Neuronal stem cell (in vitro differentiated cells): ENCODE results near the gene AGTPBP1.

Experiments
- DNase-seq: peaks from one replicate; pipeline ENCODE4 v3.0.0-alpha.2; 2013; ENCODE audit warnings: low spot score
- H2AFZ ChIP-seq: one replicate; pipeline ENCODE4 v1.6.1; 2013; ENCODE audit warnings: mild to moderate bottlenecking, low read length, inconsistent platforms
- H2AK5ac ChIP-seq: 2 replicates; pipeline ENCODE4 v1.6.1; 2013; ENCODE audit warnings: low read depth, mild to moderate bottlenecking, inconsistent platforms, low read length, moderate library complexity, mixed read lengths
- H2BK120ac ChIP-seq: 2 replicates; pipeline ENCODE4 v1.6.1; 2013; ENCODE audit warnings: low read depth, mild to moderate bottlenecking, inconsistent platforms, low read length, moderate library complexity, mixed read lengths
- H2BK12ac ChIP-seq: one replicate; pipeline ENCODE4 v1.6.1; 2013; ENCODE audit warnings: low read length, inconsistent platforms
- H2BK15ac ChIP-seq: 2 replicates; pipeline ENCODE4 v1.6.1; 2013; ENCODE audit warnings: mild to moderate bottlenecking, low read length, inconsistent platforms, mixed read lengths
- H2BK5ac ChIP-seq: one replicate; pipeline ENCODE4 v1.6.1; 2013; ENCODE audit warnings: inconsistent platforms, mild to moderate bottlenecking, low read length, moderate library complexity
- H3K14ac ChIP-seq: one replicate; pipeline ENCODE4 v1.6.1; 2013; ENCODE audit warnings: low read length, inconsistent platforms
- H3K18ac ChIP-seq: 2 replicates; pipeline ENCODE4 v1.6.1; 2013; ENCODE audit warnings: low read length, inconsistent platforms
- H3K23ac ChIP-seq: 2 replicates; pipeline ENCODE4 v1.6.1; 2013; ENCODE audit warnings: low read depth, mild to moderate bottlenecking, mixed read lengths, low read length, inconsistent platforms; ENCODE audit not compliant: poor library complexity
- H3K27ac ChIP-seq: replicated peaks from 3 replicates; pipeline ENCODE4 v1.5.1; 2013; ENCODE audit warnings: low read length, inconsistent platforms
- H3K27me3 ChIP-seq, 3 experiments: 2 replicates each; pipeline ENCODE4 v1.6.1; 2013; ENCODE audit warnings: low read length in 3 of 3, mild to moderate bottlenecking in 2 of 3, inconsistent platforms in 1 of 3, low read depth in 1 of 3, mixed read lengths in 1 of 3, moderate library complexity in 1 of 3; ENCODE audit not compliant: control insufficient read depth in 3 of 3, insufficient read depth in 3 of 3
- H3K36me3 ChIP-seq, 2 donors: replicated peaks in 1 of 2; 2 replicates each; pipeline ENCODE4 v1.6.1; 2013; ENCODE audit warnings: low read length in 2 of 2; ENCODE audit not compliant: control insufficient read depth in 2 of 2, insufficient read depth in 2 of 2
- H3K4ac ChIP-seq: 2 replicates; pipeline ENCODE4 v1.6.1; 2013; ENCODE audit warnings: inconsistent platforms, mild to moderate bottlenecking, low read length, moderate library complexity
- H3K4me1 ChIP-seq, 2 donors: 1 replicate in 1 of 2; 2 replicates in 1 of 2; pipeline ENCODE4 v1.6.1; 2013; ENCODE audit warnings: low read length in 2 of 2, low read depth in 1 of 2; ENCODE audit not compliant: control insufficient read depth in 2 of 2, insufficient read depth in 1 of 2
- H3K4me2 ChIP-seq: one replicate; pipeline ENCODE4 v1.6.1; 2013; ENCODE audit warnings: mild to moderate bottlenecking, low read length, inconsistent platforms; ENCODE audit not compliant: insufficient read depth, poor library complexity, severe bottlenecking
- H3K4me3 ChIP-seq, 2 donors: 2 replicates each; pipeline ENCODE4 v1.5.1; 2013; ENCODE audit warnings: low read length in 2 of 2, mild to moderate bottlenecking in 2 of 2, inconsistent platforms in 1 of 2, moderate library complexity in 1 of 2
- H3K79me1 ChIP-seq: one replicate; pipeline ENCODE4 v1.6.1; 2013; ENCODE audit warnings: low read depth, mild to moderate bottlenecking, inconsistent platforms, low read length, moderate library complexity
- H3K9ac ChIP-seq: one replicate; pipeline ENCODE4 v1.6.1; 2013; ENCODE audit warnings: mild to moderate bottlenecking, low read depth, low read length, inconsistent platforms; ENCODE audit not compliant: poor library complexity
- H3K9me3 ChIP-seq, 2 donors: replicated peaks in 1 of 2; 2 replicates each; pipeline versions ENCODE3 to v1.6.1; 2013; ENCODE audit warnings: low read length in 2 of 2, mild to moderate bottlenecking in 2 of 2, inconsistent platforms in 1 of 2, low read depth in 1 of 2, mixed read lengths in 1 of 2, moderate library complexity in 1 of 2; ENCODE audit not compliant: control insufficient read depth in 2 of 2, insufficient read depth in 1 of 2
- H4K8ac ChIP-seq: one replicate; pipeline ENCODE4 v1.6.1; 2013; ENCODE audit warnings: low read depth, mild to moderate bottlenecking, inconsistent platforms, low read length, moderate library complexity
- H4K91ac ChIP-seq: one replicate; pipeline ENCODE4 v1.6.1; 2013; ENCODE audit warnings: low read length, low read depth, mild to moderate bottlenecking, inconsistent platforms; ENCODE audit not compliant: poor library complexity
- WGBS, 2 donors: extraction: QIAGEN DNeasy Blood & Tissue Kit; methylation state at CpG; one replicate each; pipeline ENCODE4 v1.1.7; 2013; ENCODE audit warnings: missing lambda C conversion rate in 2 of 2, mixed read lengths in 1 of 2; ENCODE audit not compliant: insufficient read length in 2 of 2, insufficient replicate concordance in 1 of 2; ENCODE audit errors: extremely low coverage in 2 of 2; 5-methylcytosine and 5-hydroxymethylcytosine counted together

AGTPBP1 gene

DNA sequence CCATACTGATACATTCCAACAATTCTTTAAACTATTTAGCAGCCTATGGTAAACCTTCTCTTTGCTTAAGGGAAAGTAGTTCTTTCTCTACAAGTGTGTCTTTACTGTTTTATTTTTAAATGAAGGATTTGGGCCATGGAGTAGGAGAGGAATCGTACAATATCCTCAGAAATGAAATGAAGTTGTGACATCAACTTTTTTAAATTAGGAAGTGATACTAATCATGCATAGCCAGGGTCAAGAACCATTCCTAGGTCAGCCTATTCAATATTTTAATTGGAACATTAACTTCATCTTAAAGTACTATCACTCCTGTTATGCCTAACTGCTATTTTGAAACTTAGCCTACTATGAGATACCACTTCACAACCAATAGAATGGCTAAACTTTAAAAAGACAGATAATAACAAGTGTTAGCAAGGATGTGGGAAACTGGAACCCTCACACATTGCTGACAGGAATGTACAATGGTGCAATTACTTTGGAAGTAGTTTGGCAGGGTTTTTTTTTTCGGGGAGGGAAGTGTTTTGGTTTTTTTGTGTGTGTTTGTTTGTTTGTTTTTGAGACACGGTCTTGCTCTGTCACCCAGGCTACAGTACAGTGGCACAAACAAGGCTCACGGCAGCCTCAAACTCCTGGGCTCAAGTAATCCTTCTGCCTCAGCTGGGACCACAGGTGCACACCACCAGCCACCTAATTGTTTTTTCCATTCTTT is 10.7 kb downstream of the AGTPBP1 start:
- H3K18ac ChIP-seq, result no peak overlapping the region
- H2AK5ac ChIP-seq, result no peak overlapping the region
- H3K4ac ChIP-seq, result no peak overlapping the region
- H2BK5ac ChIP-seq, result no peak overlapping the region
- peaks cover 0 to 26% of the 10 kb centered on the region in 2 donors for H3K9me3 ChIP-seq
- H3K4me1 ChIP-seq, result no peaks in the 10 kb centered on the region
- no peak overlapping the region for H2AFZ ChIP-seq
- H2BK12ac ChIP-seq, result no peak overlapping the region
- no peak overlapping the region for H3K4me2 ChIP-seq
- H3K4me3 ChIP-seq, result no peak overlapping the region
- no peak overlapping the region for H2BK15ac ChIP-seq
- no peak overlapping the region for H3K9ac ChIP-seq
- 100% methylated on average over 1 of the region's 4 CpGs; no CpG with 5 or more reads in 1 of the 2 donors for WGBS, 2 donors
- H3K14ac ChIP-seq, result no peak overlapping the region
- no peak overlapping the region for H2BK120ac ChIP-seq
- H3K23ac ChIP-seq, result no peak overlapping the region
- H3K36me3 ChIP-seq, result no peaks in the 10 kb centered on the region
- no peak overlapping the region for H4K8ac ChIP-seq
- peaks cover 2% of the 10 kb centered on the region for H3K79me1 ChIP-seq
- H3K27me3 ChIP-seq, result no peaks in the 10 kb centered on the region
- no peak for DNase-seq
- no peak overlapping the region for H4K91ac ChIP-seq
- no peak overlapping the region for H3K27ac ChIP-seq

DNA sequence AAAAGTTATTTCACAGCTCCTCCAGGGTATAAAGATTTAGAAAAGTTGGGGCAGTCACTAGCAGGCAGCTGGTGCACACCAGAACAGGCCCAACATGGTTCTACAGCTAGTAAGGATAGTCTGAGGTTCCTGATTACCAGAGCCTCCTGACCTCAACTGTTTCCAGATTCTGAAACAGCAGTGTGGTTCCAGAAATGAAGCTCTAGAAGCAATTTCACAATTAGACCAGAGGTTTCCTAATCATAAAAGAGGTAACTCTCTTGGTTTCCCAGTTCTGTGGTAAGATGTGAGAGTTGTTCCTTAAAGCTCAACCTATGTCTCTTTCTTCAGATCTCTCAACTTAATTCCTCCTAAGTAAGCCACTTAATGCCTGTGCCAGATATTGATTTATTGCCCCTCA is 11.9 kb downstream of the AGTPBP1 start:
- H3K14ac ChIP-seq, result no peak overlapping the region

DNA sequence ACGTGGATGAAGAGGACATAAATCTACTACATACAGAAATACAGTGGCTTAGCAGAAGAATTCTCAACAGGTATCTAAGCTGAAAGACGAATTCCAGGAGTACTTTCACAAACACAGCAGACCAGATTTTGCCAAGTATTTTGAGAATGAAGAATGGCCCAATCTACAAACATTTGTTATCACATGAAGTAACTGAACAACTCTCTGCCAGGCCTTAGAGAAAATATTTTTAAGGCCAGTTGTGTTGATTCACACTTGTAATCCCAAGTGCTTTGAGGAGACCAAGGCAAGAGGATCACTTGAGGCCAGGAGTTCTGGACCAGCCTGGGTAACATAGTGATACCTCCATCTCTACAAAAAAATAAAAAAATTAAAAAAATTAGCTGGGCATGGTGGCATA is 14.3 kb downstream of the AGTPBP1 start:
- Histone ChIP-seq H3K9me3 (peaks cover 0 to 27% of the 10 kb centered on the region in 2 donors), H4K8ac (no peak overlapping the region), H2AK5ac (no peak overlapping the region), H2AFZ (no peak overlapping the region), H3K4me1 (peaks cover 5 to 7% of the 10 kb centered on the region in 2 donors), H3K4me2 (no peak overlapping the region), H3K14ac (no peak overlapping the region), H3K79me1 (peaks cover 2% of the 10 kb centered on the region), H3K4me3 (no peak overlapping the region), H3K18ac (no peak overlapping the region), H2BK120ac (no peak overlapping the region), H3K27me3 (no peaks in the 10 kb centered on the region), H4K91ac (no peak overlapping the region), H2BK5ac (no peak overlapping the region), H3K23ac (no peak overlapping the region), H2BK15ac (no peak overlapping the region), H2BK12ac (no peak overlapping the region), H3K36me3 (peaks cover 2 to 11% of the 10 kb centered on the region in 2 donors), H3K9ac (no peak overlapping the region), H3K27ac (no peak overlapping the region), H3K4ac (no peak overlapping the region)
- no peak for DNase-seq
- no CpG with 5 or more reads among the region's 2 CpGs for WGBS, 2 donors

More for the DNA sequence above, 11.9 kb downstream of the AGTPBP1 start:
- Histone ChIP-seq H4K8ac (no peak overlapping the region), H3K79me1 (peaks cover 2% of the 10 kb centered on the region), H2AFZ (no peak overlapping the region), H3K18ac (no peak overlapping the region), H3K27me3 (no peaks in the 10 kb centered on the region), H2BK12ac (no peak overlapping the region), H3K9ac (no peak overlapping the region), H2BK120ac (no peak overlapping the region), H3K23ac (no peak overlapping the region), H3K4ac (no peak overlapping the region), H3K27ac (no peak overlapping the region), H2AK5ac (no peak overlapping the region), H3K4me1 (no peaks in the 10 kb centered on the region), H2BK15ac (no peak overlapping the region), H4K91ac (no peak overlapping the region), H3K36me3 (no peaks in the 10 kb centered on the region), H2BK5ac (no peak overlapping the region), H3K4me3 (no peak overlapping the region), H3K4me2 (no peak overlapping the region), H3K9me3 (peaks cover 0 to 29% of the 10 kb centered on the region in 2 donors)
- no peak for DNase-seq

DNA sequence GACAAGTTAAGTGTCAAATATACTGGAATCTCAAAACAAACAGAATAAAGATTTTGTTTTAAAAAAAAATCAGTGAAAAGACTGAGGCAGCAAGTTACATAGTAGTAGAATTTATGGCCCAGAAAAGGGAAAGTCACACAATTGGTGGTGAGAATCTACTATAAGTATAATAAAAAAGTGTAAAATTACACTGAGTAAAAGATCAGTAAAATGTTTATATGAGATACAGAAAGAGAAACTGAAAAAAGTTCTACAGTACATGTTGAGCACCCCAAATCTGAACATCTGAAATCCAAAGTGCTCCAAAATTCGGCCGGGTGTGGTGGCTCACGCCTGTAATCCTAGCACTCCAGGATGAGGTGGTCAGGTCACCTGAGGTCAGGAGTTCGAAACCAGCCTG is 15.0 kb downstream of the AGTPBP1 start:
- Histone ChIP-seq H3K23ac (no peak overlapping the region), H3K4me1 (peaks cover 5 to 7% of the 10 kb centered on the region in 2 donors), H3K27ac (no peak overlapping the region), H2AFZ (no peak overlapping the region), H4K8ac (no peak overlapping the region), H3K36me3 (peaks cover 2 to 14% of the 10 kb centered on the region in 2 donors), H3K4me3 (no peak overlapping the region), H2BK5ac (no peak overlapping the region), H2BK15ac (no peak overlapping the region), H2BK120ac (no peak overlapping the region), H2AK5ac (no peak overlapping the region), H3K18ac (no peak overlapping the region), H3K4ac (no peak overlapping the region), H3K4me2 (no peak overlapping the region), H3K9ac (no peak overlapping the region), H2BK12ac (no peak overlapping the region), H3K79me1 (peaks cover 2% of the 10 kb centered on the region), H4K91ac (no peak overlapping the region), H3K9me3 (peaks cover 0 to 26% of the 10 kb centered on the region in 2 donors), H3K27me3 (no peaks in the 10 kb centered on the region), H3K14ac (no peak overlapping the region)
- no CpG with 5 or more reads among the region's 4 CpGs for WGBS, 2 donors
- DNase-seq, result no peak
